K562 (cell line): ENCODE measurements around the gene SKIC3. TPM values are rescaled to one million over a fixed set of nuclear protein-coding genes. Genes with fewer than 3 reads are reported as not detected.

ENCODE experiments used
- ATAC-seq: fragments of 200-7000 bp; cut with Tn5 transposase; 3 replicates; pipeline ENCODE4 v1.9.1; 2020; ENCODE audit warnings: moderate library complexity
- BruUV-seq: library from RNA; stranded (reverse); fragments of 400-500 nt; replicated peaks from 2 replicates; lab custom pipeline; 2021; lab: Mats Ljungman, UMichigan
- CTCF ChIA-PET: fragments of 300-600 bp; formaldehyde crosslinking; extraction: SDS; loops from one replicate; lab custom pipeline; 2021; ENCODE audit warnings: low intra/inter-chr PET ratio; lab: Yijun Ruan, JAX
- POLR2A ChIA-PET: fragments of 300-600, 350-650 bp; sonication (Branson Sonifier 250); formaldehyde crosslinking; extraction: SDS; loops from one replicate; lab custom pipeline; 2021; ENCODE audit warnings: antibody characterized with exemption, inconsistent platforms; lab: Yijun Ruan, JAX
- DNase-seq, 4 experiments: peaks; one replicate each; pipeline versions ENCODE4 v3.0.0 to v3.0.0-alpha.2; 2011 to 2018; ENCODE audit warnings: low spot score in 3 of 4, mixed read lengths in 3 of 4; ENCODE audit errors: extremely low read depth in 1 of 4
- FAIRE-seq: peaks from 2 replicates; lab custom pipeline; 2011; peaks lifted over from hg19 to GRCh38; lab: Jason Lieb, UNC
- H2AFZ ChIP-seq: 2 replicates; pipeline ENCODE4 v1.6.0; 2011; ENCODE audit warnings: low read depth, low read length, control low read depth, inconsistent platforms
- H3K27ac ChIP-seq: fragments of 200-600 bp; 3 replicates; pipeline ENCODE4 v1.8.0; 2011; ENCODE audit warnings: low read depth, mild to moderate bottlenecking, control low read depth, inconsistent platforms, low read length, moderate library complexity, mixed read lengths; ENCODE audit errors: extremely low read depth
- H3K27me3 ChIP-seq, 2 experiments: fragments of 300-600 bp in 1 of 2; 2 replicates in 1 of 2; 3 replicates in 1 of 2; pipeline versions ENCODE4 v1.6.0 to v1.8.0; 2011; ENCODE audit warnings: inconsistent platforms in 2 of 2, low read length in 2 of 2, mild to moderate bottlenecking in 1 of 2, mixed read lengths in 1 of 2, moderate library complexity in 1 of 2; ENCODE audit not compliant: control insufficient read depth in 2 of 2, insufficient read depth in 2 of 2
- H3K36me3 ChIP-seq: fragments of 300-600 bp; 3 replicates; pipeline ENCODE4 v1.8.0; 2011; ENCODE audit warnings: mild to moderate bottlenecking, low read length, inconsistent platforms; ENCODE audit not compliant: control insufficient read depth, insufficient read depth
- H3K4me1 ChIP-seq, 2 experiments: fragments of 200-600 bp in 1 of 2; replicated peaks in 1 of 2; 2 replicates in 1 of 2; 3 replicates in 1 of 2; pipeline versions ENCODE4 v1.5.1 to v1.8.0; 2011; ENCODE audit warnings: inconsistent platforms in 2 of 2, low read length in 2 of 2, mild to moderate bottlenecking in 1 of 2, mixed read lengths in 1 of 2, moderate library complexity in 1 of 2; ENCODE audit not compliant: control insufficient read depth in 2 of 2, insufficient read depth in 2 of 2
- H3K4me2 ChIP-seq: 2 replicates; pipeline ENCODE4 v1.6.1; 2011; ENCODE audit warnings: low read length, control low read depth, inconsistent platforms, mixed read lengths; ENCODE audit not compliant: insufficient read depth
- H3K4me3 ChIP-seq: fragments of 200-600 bp; sonication (generic), shearing (Covaris generic); 2 replicates; pipeline ENCODE4 v1.5.1; 2016; ENCODE audit warnings: control low read depth, inconsistent platforms
- H3K79me2 ChIP-seq: fragments of 200-600 bp; 3 replicates; pipeline ENCODE4 v1.8.0; 2011; ENCODE audit warnings: low read length, inconsistent platforms; ENCODE audit not compliant: control insufficient read depth, insufficient read depth
- H3K9ac ChIP-seq, 2 experiments: 2 replicates each; pipeline versions ENCODE4 v1.6.0 to v1.6.1; 2011; ENCODE audit warnings: low read depth in 2 of 2, low read length in 2 of 2, control low read depth in 1 of 2, inconsistent platforms in 1 of 2, mild to moderate bottlenecking in 1 of 2, mixed read lengths in 1 of 2; ENCODE audit not compliant: insufficient read depth in 1 of 2
- H3K9me1 ChIP-seq: one replicate; pipeline ENCODE4 v1.6.0; 2011; ENCODE audit warnings: inconsistent platforms, mild to moderate bottlenecking, low read length, moderate library complexity; ENCODE audit not compliant: control insufficient read depth, insufficient read depth
- H3K9me3 ChIP-seq: replicated peaks from 2 replicates; pipeline ENCODE4 v1.5.1; 2011; ENCODE audit warnings: low read depth, low read length, inconsistent platforms; ENCODE audit not compliant: control insufficient read depth, insufficient read depth
- H4K20me1 ChIP-seq: replicated peaks from 2 replicates; pipeline ENCODE4 v1.6.1; 2011; ENCODE audit warnings: low read length, inconsistent platforms, mixed read lengths; ENCODE audit not compliant: control insufficient read depth, insufficient read depth
- CBFB ChIP-seq: sonication (generic); formaldehyde crosslinking; IDR thresholded peaks from 2 replicates; pipeline ENCODE4 v1.4.0; 2020; ENCODE audit warnings: mild to moderate bottlenecking, missing genetic modification reagents
- CHCHD3 ChIP-seq: fragments of 250-450 bp; sonication (Bioruptor Pico); IDR thresholded peaks from 2 replicates; pipeline ENCODE4 v2.1.2; 2022; ENCODE audit warnings: mild to moderate bottlenecking
- E2F5 ChIP-seq: sonication (generic); formaldehyde crosslinking; IDR thresholded peaks from 2 replicates; pipeline ENCODE4 v1.8.0; 2022; ENCODE audit warnings: mild to moderate bottlenecking, missing genetic modification reagents
- ELK3 ChIP-seq: fragments of 450-650 bp; formaldehyde crosslinking; IDR thresholded peaks from 2 replicates; pipeline ENCODE4 v1.4.0; 2020; ENCODE audit warnings: mild to moderate bottlenecking
- KDM4B ChIP-seq, 2 experiments: fragments of 450-650 bp in 1 of 2; sonication (generic) in 1 of 2; IDR thresholded peaks; 2 replicates each; pipeline ENCODE4 v1.6.1; 2016 to 2017; ENCODE audit warnings: borderline replicate concordance in 2 of 2, antibody characterized with exemption in 1 of 2, low read depth in 1 of 2, mild to moderate bottlenecking in 1 of 2
- MIER1 ChIP-seq: fragments of 450-650 bp; IDR thresholded peaks from 2 replicates; pipeline ENCODE4 v1.6.1; 2016; ENCODE audit warnings: antibody characterized with exemption, mild to moderate bottlenecking, low read depth
- NR4A1 ChIP-seq, 2 experiments: fragments of 250-450 bp in 1 of 2; fragments of 450-650 bp in 1 of 2; sonication (Bioruptor Pico) in 1 of 2; IDR thresholded peaks; 2 replicates each; pipeline versions ENCODE4 v1.4.0 to v1.6.1; 2016 to 2020; ENCODE audit warnings: mild to moderate bottlenecking in 2 of 2, missing compliant biosample characterization in 1 of 2, missing genetic modification characterization in 1 of 2, moderate library complexity in 1 of 2
- TCF7 ChIP-seq: sonication (generic); IDR thresholded peaks from 2 replicates; pipeline ENCODE4 v1.6.1; 2016; ENCODE audit warnings: antibody characterized with exemption, borderline replicate concordance
- TEAD4 ChIP-seq, 2 experiments: sonication (generic) in 1 of 2; formaldehyde crosslinking in 1 of 2; IDR thresholded peaks; 2 replicates each; pipeline versions ENCODE4 v1.6.1 to v1.8.0; 2012 to 2022; ENCODE audit warnings: borderline replicate concordance in 1 of 2, inconsistent platforms in 1 of 2, low read length in 1 of 2, mild to moderate bottlenecking in 1 of 2, missing genetic modification reagents in 1 of 2
- TRIM25 ChIP-seq: fragments of 450-650 bp; IDR thresholded peaks from 2 replicates; pipeline ENCODE4 v1.7.0; 2016; ENCODE audit warnings: borderline replicate concordance
- VEZF1 ChIP-seq: fragments of 200-800 bp; sonication (Bioruptor generic); IDR thresholded peaks from 2 replicates; pipeline ENCODE4 v1.6.1; 2017; ENCODE audit warnings: missing genetic modification characterization, missing compliant biosample characterization
- ZNF444 ChIP-seq: fragments of 250-450 bp; sonication (Bioruptor Pico); IDR thresholded peaks from 2 replicates; pipeline ENCODE4 v1.4.0; 2020; ENCODE audit warnings: mild to moderate bottlenecking, moderate library complexity
- in situ Hi-C: fragments of 300-500 bp; cut with MboI; formaldehyde crosslinking; loops from 4 replicates; pipeline ENCODE4 v1.15.0; 2018; ENCODE audit warnings: inconsistent platforms, mixed read lengths
- intact Hi-C: fragments of 100-400 bp; cut with micrococcal nuclease; formaldehyde crosslinking; loops from 2 replicates; pipeline ENCODE4 v1.14.2; 2022
- polyA plus RNA-seq, 8 experiments: library from polyadenylated mRNA; depleted of rRNA in 4 of 8; stranded (reverse) in 5 of 8; unstranded in 3 of 8; fragments of >200 nt; fragmentation: Nextera tagmentation in 2 of 8; fragmentation: Illumina TruSeq in 1 of 8; extraction: Ambion mirVana in 2 of 8; extraction: Trizol in 1 of 8; gene quantifications; 2 replicates each; pipeline versions ENCODE4 v1.2.1 to v1.2.3, GENCODE V29; 2011 to 2014; ENCODE audit warnings: inconsistent platforms in 1 of 8, missing spikeins in 1 of 8
- total RNA-seq, 7 experiments: library from RNA; depleted of rRNA in 6 of 7; stranded (reverse); fragments of >200 nt in 6 of 7; fragmentation: Illumina TruSeq in 2 of 7; extraction: Trizol in 2 of 7; gene quantifications; 2 replicates each; pipeline versions ENCODE4 v1.2.1 to v1.2.3, GENCODE V29; 2011 to 2021; ENCODE audit warnings: low replicate concordance in 1 of 7

SKIC3 gene
- total and polyA plus RNA-seq, 9 of the 15 experiments (the other 6 are each of a cell fraction or from before 2014, with no cell fraction given) = 30.7 to 72.4 (median 44.1) TPM

GRCh38 chr5:95531491-95531890 lies 23.3 kb downstream of the SKIC3 start:
- H3K4me2 ChIP-seq = no peak overlapping the region
- no peak for TF ChIP-seq VEZF1 (CRISPR knock-in tag)
- TF ChIP-seq TCF7 = no peak
- TF ChIP-seq CBFB (CRISPR knock-in tag) = no peak
- TF ChIP-seq CHCHD3 = no peak
- TF ChIP-seq KDM4B (IDR thresholded peaks at IDR 0.05; ENCODE audit: borderline replicate concordance in 2 of 2, low read depth in 1 of 2) = no peak
- no peak for TF ChIP-seq E2F5 (CRISPR knock-in tag)
- TF ChIP-seq MIER1 = no peak
- TF ChIP-seq TEAD4 (IDR thresholded peaks at IDR 0.05; ENCODE audit: low read length) = no peak
- no peak for TF ChIP-seq TEAD4 (CRISPR knock-in tag; IDR thresholded peaks at IDR 0.05; ENCODE audit: borderline replicate concordance)
- TF ChIP-seq NR4A1 (CRISPR knock-in tag; IDR thresholded peaks at IDR 0.05) = no peak
- TF ChIP-seq NR4A1 (tag; IDR thresholded peaks at IDR 0.05) = no peak
- no peak for TF ChIP-seq TRIM25
- no peak for TF ChIP-seq ELK3 (CRISPR knock-in tag)
- TF ChIP-seq ZNF444 (CRISPR knock-in tag) = no peak
- TF ChIP-seq, all 486 proteins: peak for 0
- Histone ChIP-seq H3K4me1 (no peaks in the 10 kb centered on the region), H2AFZ (no peak overlapping the region), H3K9ac (no peak overlapping the region), H3K9me3 (no peaks in the 10 kb centered on the region), H4K20me1 (no peaks in the 10 kb centered on the region), H3K4me3 (no peak overlapping the region), H3K9me1 (no peaks in the 10 kb centered on the region), H3K27ac (no peak overlapping the region), H3K27me3 (no peaks in the 10 kb centered on the region), H3K36me3 (peaks cover 80% of the 10 kb centered on the region), H3K79me2 (no peaks in the 10 kb centered on the region)
- FAIRE-seq (no peak), ATAC-seq (no peak), DNase-seq (no peak)
- intact Hi-C loops (no loop called here), in situ Hi-C loops (no loop called here)
- no TSS peak for BruUV-seq
- CTCF ChIA-PET = no interaction called here
- POLR2A ChIA-PET = interaction anchor here (1.7 kb wide), 1 partner anchor 12 kb away, joined by 4 read pairs; no protein-coding TSS in a partner anchor
